ENCODE data around the gene HIGD2B. TPM values are rescaled to one million over a fixed set of nuclear protein-coding genes. Genes with fewer than 3 reads are reported as not detected.

Gene HIGD2B
- total and polyA plus RNA-seq, 2 of the 13 experiments (the other 11 are each of a cell fraction or from before 2014, with no cell fraction given), result not detected

DNA sequence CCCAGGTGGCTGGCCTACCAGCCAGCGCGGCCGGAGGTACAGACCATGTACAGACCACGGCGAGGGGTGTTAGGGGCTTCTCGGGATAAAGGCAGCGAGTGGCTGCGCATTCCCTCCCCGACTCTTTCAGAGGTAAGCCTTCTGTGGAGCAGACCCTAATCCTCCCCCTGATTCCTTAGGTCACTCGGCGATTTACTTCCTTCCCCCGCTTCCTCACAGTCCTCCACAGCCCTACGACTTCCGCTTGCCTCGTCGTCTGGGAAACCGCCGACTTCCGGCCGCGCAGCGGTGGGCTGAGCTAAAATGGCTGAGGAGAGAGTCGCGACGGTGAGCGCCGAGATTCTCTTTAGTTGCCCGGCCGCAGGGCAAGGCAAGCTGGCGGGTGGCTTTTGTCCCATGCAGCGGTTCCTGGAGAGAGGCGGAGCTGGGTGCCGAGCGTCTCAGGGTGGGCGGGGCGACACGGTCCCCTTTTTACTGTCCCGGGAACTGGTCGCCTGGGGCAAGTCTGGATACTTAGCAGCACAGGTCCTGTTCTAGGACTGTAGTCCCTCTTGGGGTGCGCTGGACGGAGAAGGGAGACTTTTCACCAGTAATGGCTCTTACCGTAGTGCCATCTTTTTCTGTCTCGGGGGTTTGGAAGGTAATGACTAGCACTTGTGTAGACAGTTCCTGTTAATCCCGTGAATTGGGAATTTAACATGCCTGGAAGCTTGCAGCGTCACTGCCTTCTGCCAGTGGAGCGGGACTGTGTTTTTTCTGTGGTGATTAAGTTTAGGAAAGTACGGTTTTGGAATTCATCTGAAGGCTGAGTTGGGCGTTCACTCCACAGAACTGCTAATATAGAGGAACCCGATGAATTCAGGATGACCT lies at the start of gene HIGD2B, which contains the start of gene BBS4 (continued):
- TF ChIP-seq, protein P1, sequence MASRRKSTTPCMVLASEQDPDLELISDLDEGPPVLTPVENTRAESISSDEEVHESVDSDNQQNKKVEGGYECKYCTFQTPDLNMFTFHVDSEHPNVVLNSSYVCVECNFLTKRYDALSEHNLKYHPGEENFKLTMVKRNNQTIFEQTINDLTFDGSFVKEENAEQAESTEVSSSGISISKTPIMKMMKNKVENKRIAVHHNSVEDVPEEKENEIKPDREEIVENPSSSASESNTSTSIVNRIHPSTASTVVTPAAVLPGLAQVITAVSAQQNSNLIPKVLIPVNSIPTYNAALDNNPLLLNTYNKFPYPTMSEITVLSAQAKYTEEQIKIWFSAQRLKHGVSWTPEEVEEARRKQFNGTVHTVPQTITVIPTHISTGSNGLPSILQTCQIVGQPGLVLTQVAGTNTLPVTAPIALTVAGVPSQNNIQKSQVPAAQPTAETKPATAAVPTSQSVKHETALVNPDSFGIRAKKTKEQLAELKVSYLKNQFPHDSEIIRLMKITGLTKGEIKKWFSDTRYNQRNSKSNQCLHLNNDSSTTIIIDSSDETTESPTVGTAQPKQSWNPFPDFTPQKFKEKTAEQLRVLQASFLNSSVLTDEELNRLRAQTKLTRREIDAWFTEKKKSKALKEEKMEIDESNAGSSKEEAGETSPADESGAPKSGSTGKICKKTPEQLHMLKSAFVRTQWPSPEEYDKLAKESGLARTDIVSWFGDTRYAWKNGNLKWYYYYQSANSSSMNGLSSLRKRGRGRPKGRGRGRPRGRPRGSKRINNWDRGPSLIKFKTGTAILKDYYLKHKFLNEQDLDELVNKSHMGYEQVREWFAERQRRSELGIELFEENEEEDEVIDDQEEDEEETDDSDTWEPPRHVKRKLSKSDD (CRISPR knock-in tag; IDR thresholded peaks at IDR 0.05; ENCODE audit: low read depth), result peak; percentile 57; the same call in 1 of the 2 replicates
- no peak for TF ChIP-seq SMYD3 (CRISPR knock-in tag; IDR thresholded peaks at IDR 0.05)
- TF ChIP-seq RAD51 (IDR thresholded peaks at IDR 0.05; ENCODE audit: borderline replicate concordance), result no peak
- TF ChIP-seq ZNF746 (CRISPR knock-in tag; IDR thresholded peaks at IDR 0.05), result peak; percentile 57; the same call in 1 of the 2 replicates
- TF ChIP-seq MXI1 (IDR thresholded peaks at IDR 0.05; ENCODE audit: borderline replicate concordance, low read depth, low read length), result peak; percentile 78; the same call in 2 of the 3 replicates
- TF ChIP-seq HDAC1 (CRISPR knock-in tag; IDR thresholded peaks at IDR 0.05), result peak; percentile 93
- TF ChIP-seq POLR2AphosphoS5 (IDR thresholded peaks at IDR 0.05; ENCODE audit: low read depth, low read length), result peak; percentile 94
- TF ChIP-seq SAP130 (CRISPR knock-in tag; IDR thresholded peaks at IDR 0.05; ENCODE audit: low read depth), result peak; percentile 98
- TF ChIP-seq ZSCAN31 (CRISPR knock-in tag; IDR thresholded peaks at IDR 0.05; ENCODE audit: low read depth), result peak; percentile 75; the same call in 1 of the 2 replicates
- TF ChIP-seq, protein P2, sequence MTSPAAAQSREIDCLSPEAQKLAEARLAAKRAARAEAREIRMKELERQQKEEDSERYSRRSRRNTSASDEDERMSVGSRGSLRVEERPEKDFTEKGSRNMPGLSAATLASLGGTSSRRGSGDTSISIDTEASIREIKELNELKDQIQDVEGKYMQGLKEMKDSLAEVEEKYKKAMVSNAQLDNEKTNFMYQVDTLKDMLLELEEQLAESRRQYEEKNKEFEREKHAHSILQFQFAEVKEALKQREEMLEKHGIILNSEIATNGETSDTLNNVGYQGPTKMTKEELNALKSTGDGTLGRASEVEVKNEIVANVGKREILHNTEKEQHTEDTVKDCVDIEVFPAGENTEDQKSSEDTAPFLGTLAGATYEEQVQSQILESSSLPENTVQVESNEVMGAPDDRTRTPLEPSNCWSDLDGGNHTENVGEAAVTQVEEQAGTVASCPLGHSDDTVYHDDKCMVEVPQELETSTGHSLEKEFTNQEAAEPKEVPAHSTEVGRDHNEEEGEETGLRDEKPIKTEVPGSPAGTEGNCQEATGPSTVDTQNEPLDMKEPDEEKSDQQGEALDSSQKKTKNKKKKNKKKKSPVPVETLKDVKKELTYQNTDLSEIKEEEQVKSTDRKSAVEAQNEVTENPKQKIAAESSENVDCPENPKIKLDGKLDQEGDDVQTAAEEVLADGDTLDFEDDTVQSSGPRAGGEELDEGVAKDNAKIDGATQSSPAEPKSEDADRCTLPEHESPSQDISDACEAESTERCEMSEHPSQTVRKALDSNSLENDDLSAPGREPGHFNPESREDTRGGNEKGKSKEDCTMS (CRISPR knock-in tag; conservative IDR thresholded peaks at IDR 0.05), result no peak
- TF ChIP-seq, protein P3, sequence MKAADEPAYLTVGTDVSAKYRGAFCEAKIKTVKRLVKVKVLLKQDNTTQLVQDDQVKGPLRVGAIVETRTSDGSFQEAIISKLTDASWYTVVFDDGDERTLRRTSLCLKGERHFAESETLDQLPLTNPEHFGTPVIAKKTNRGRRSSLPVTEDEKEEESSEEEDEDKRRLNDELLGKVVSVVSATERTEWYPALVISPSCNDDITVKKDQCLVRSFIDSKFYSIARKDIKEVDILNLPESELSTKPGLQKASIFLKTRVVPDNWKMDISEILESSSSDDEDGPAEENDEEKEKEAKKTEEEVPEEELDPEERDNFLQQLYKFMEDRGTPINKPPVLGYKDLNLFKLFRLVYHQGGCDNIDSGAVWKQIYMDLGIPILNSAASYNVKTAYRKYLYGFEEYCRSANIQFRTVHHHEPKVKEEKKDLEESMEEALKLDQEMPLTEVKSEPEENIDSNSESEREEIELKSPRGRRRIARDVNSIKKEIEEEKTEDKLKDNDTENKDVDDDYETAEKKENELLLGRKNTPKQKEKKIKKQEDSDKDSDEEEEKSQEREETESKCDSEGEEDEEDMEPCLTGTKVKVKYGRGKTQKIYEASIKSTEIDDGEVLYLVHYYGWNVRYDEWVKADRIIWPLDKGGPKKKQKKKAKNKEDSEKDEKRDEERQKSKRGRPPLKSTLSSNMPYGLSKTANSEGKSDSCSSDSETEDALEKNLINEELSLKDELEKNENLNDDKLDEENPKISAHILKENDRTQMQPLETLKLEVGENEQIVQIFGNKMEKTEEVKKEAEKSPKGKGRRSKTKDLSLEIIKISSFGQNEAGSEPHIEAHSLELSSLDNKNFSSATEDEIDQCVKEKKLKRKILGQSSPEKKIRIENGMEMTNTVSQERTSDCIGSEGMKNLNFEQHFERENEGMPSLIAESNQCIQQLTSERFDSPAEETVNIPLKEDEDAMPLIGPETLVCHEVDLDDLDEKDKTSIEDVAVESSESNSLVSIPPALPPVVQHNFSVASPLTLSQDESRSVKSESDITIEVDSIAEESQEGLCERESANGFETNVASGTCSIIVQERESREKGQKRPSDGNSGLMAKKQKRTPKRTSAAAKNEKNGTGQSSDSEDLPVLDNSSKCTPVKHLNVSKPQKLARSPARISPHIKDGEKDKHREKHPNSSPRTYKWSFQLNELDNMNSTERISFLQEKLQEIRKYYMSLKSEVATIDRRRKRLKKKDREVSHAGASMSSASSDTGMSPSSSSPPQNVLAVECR (CRISPR knock-in tag; IDR thresholded peaks at IDR 0.05; ENCODE audit: borderline replicate concordance), result peak; percentile 92
- no peak for TF ChIP-seq SMARCE1 (IDR thresholded peaks at IDR 0.05; ENCODE audit: borderline replicate concordance)
- peak; percentile 64; the same call in 1 of the 2 replicates for TF ChIP-seq ZNF782 (CRISPR knock-in tag; IDR thresholded peaks at IDR 0.05; ENCODE audit: borderline replicate concordance)
- no peak for TF ChIP-seq ZNF207 (IDR thresholded peaks at IDR 0.05; ENCODE audit: borderline replicate concordance)
- no peak; the same call in 1 of the 2 replicates for TF ChIP-seq ZNF543 (CRISPR knock-in tag; IDR thresholded peaks at IDR 0.05)
- peak; percentile 97 for TF ChIP-seq ZNF776 (CRISPR knock-in tag; IDR thresholded peaks at IDR 0.05)
- TF ChIP-seq, protein P4, sequence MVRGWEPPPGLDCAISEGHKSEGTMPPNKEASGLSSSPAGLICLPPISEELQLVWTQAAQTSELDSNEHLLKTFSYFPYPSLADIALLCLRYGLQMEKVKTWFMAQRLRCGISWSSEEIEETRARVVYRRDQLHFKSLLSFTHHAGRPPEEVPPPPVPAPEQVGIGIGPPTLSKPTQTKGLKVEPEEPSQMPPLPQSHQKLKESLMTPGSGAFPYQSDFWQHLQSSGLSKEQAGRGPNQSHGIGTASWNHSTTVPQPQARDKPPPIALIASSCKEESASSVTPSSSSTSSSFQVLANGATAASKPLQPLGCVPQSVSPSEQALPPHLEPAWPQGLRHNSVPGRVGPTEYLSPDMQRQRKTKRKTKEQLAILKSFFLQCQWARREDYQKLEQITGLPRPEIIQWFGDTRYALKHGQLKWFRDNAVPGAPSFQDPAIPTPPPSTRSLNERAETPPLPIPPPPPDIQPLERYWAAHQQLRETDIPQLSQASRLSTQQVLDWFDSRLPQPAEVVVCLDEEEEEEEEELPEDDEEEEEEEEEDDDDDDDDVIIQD (CRISPR knock-in tag; IDR thresholded peaks at IDR 0.05; ENCODE audit: low read depth), result 0 out of 2 replicates have a peak, but pooled peaks have one; percentile 13
- peak; percentile 81 for TF ChIP-seq ATF1 (CRISPR knock-in tag; IDR thresholded peaks at IDR 0.05)
